ENCODE measurements around the gene CERK. TPM values are rescaled to one million over a fixed set of nuclear protein-coding genes. Genes with fewer than 3 reads are reported as not detected.
A peak's percentile ranks its signal among the peaks of the same experiment; 100 is the strongest.

CERK gene
- polyA plus RNA-seq, 1 of the 3 experiments (the other 2 are of a cell fraction), result 32.6 TPM

GRCh38 chr22:46754110-46754799 lies 16.2 kb upstream of the CERK start:
- 4% methylated on average over 14 of the region's 14 CpGs for WGBS (ENCODE audit: low lambda C conversion rate)
- CTCF ChIA-PET, result interaction anchor here (1.3 kb wide), 2 partner anchors 192 to 1738 kb away, joined by 3 read pairs; no protein-coding TSS in a partner anchor
- no peaks in the 10 kb centered on the region for H3K9me2 ChIP-seq
- peak overlapping the region; percentile 64 for H3K4me2 ChIP-seq
- H4K20me1 ChIP-seq (ENCODE audit: insufficient read depth), result no peaks in the 10 kb centered on the region
- no peak overlapping the region for H2AFZ ChIP-seq (ENCODE audit: low read depth)
- no peaks in the 10 kb centered on the region for H3K36me3 ChIP-seq (replicated peaks in 1 of 2; ENCODE audit: control insufficient read depth in 1 of 2, insufficient read depth in 2 of 2, low read length in 1 of 2)
- H3K27ac ChIP-seq (ENCODE audit: low read depth in 2 of 2, low read length in 1 of 2), result peak overlapping the region; percentile 93
- no peaks in the 10 kb centered on the region for H3K79me2 ChIP-seq (ENCODE audit: insufficient read depth)
- H3K9ac ChIP-seq, result peak overlapping the region; percentile 75
- DNase-seq, result peak; percentile 68
- peaks cover 21 to 23% of the 10 kb centered on the region in 2 experiments; a peak in 3 of 4 replicates for H3K4me1 ChIP-seq (ENCODE audit: control insufficient read depth in 1 of 2, insufficient read depth in 2 of 2, low read depth in 1 of 2, low read length in 1 of 2)
- peaks cover 24% of the 10 kb centered on the region for H3F3A ChIP-seq (replicated peaks; ENCODE audit: insufficient read depth)
- peak overlapping the region in 1 of 2 experiments; percentile 25; a peak in 1 of 4 replicates for H3K4me3 ChIP-seq (ENCODE audit: low read depth in 2 of 2, low read length in 1 of 2)
- no peaks in the 10 kb centered on the region for H3K27me3 ChIP-seq (ENCODE audit: insufficient read depth)
- no peaks in the 10 kb centered on the region; the same call in 1 of the 2 replicates for H3K9me3 ChIP-seq
- POLR2A ChIA-PET, result interaction anchor here (0.8 kb wide), 1 partner anchor 9 kb away, joined by 6 read pairs; the partner anchor contains the start of gene TBC1D22A
- TF ChIP-seq USF2 (IDR thresholded peaks at IDR 0.05; ENCODE audit: borderline replicate concordance, low read depth, low read length) (peak; percentile 58), FOSL2 (IDR thresholded peaks at IDR 0.05; ENCODE audit: borderline replicate concordance, low read depth) (peak; percentile 95), RXRA (IDR thresholded peaks at IDR 0.05; ENCODE audit: borderline replicate concordance, low read depth) (peak; percentile 73; the same call in 1 of the 2 replicates), MXI1 (IDR thresholded peaks at IDR 0.05; ENCODE audit: low read depth, low read length) (0 out of 2 replicates have a peak, but pooled peaks have one; percentile 48), RFX5 (IDR thresholded peaks at IDR 0.05; ENCODE audit: low read length) (no peak), ZBTB33 (IDR thresholded peaks at IDR 0.05; ENCODE audit: borderline replicate concordance, low read depth) (no peak), IRF3 (IDR thresholded peaks at IDR 0.05; ENCODE audit: low read depth, low read length) (no peak), CHD2 (IDR thresholded peaks at IDR 0.05; ENCODE audit: low read length, partially characterized antibody) (no peak), FOXM1 (IDR thresholded peaks at IDR 0.05; ENCODE audit: low read depth) (no peak), USF1 (IDR thresholded peaks at IDR 0.05; ENCODE audit: borderline replicate concordance, low read depth) (peak; percentile 85), GATA2 (CRISPR knock-in tag; IDR thresholded peaks at IDR 0.05) (no peak), REST (IDR thresholded peaks at IDR 0.05; ENCODE audit: low read depth, low read length) (peak; percentile 58; the same call in 1 of the 2 replicates), EP300 (IDR thresholded peaks at IDR 0.05; ENCODE audit: borderline replicate concordance in 1 of 2, low read depth in 1 of 2, low read length in 1 of 2) (peak in 1 of 2 experiments; percentile 79; a peak in 2 of 4 replicates), ELF1 (IDR thresholded peaks at IDR 0.05) (peak; percentile 40; the same call in 1 of the 2 replicates), SIN3A (IDR thresholded peaks at IDR 0.05; ENCODE audit: borderline replicate concordance, low read depth, low read length) (peak; percentile 73; the same call in 1 of the 2 replicates), GABPA (IDR thresholded peaks at IDR 0.05; ENCODE audit: low read depth) (peak; percentile 38; the same call in 1 of the 2 replicates), EZH2phosphoT487 (IDR thresholded peaks at IDR 0.05; ENCODE audit: borderline replicate concordance, low read depth) (no peak), TEAD4 (IDR thresholded peaks at IDR 0.05; ENCODE audit: borderline replicate concordance, insufficient read depth) (peak; percentile 70), TCF12 (IDR thresholded peaks at IDR 0.05) (peak; percentile 92), POLR2AphosphoS5 (IDR thresholded peaks at IDR 0.05; ENCODE audit: low read depth, low read length) (peak; percentile 85), NFIC (IDR thresholded peaks at IDR 0.05; ENCODE audit: borderline replicate concordance) (peak; percentile 97), PBX3 (IDR thresholded peaks at IDR 0.05) (peak; percentile 63)
